Cerebellar nuclear complex (tissue), 1 donor: ENCODE data around the gene TVP23A.

Experiments
- DNase-seq, 2 experiments: peaks; one replicate each; lab custom pipeline; 2025; lab: John Stamatoyannopoulos, UW

The TVP23A gene

DNA sequence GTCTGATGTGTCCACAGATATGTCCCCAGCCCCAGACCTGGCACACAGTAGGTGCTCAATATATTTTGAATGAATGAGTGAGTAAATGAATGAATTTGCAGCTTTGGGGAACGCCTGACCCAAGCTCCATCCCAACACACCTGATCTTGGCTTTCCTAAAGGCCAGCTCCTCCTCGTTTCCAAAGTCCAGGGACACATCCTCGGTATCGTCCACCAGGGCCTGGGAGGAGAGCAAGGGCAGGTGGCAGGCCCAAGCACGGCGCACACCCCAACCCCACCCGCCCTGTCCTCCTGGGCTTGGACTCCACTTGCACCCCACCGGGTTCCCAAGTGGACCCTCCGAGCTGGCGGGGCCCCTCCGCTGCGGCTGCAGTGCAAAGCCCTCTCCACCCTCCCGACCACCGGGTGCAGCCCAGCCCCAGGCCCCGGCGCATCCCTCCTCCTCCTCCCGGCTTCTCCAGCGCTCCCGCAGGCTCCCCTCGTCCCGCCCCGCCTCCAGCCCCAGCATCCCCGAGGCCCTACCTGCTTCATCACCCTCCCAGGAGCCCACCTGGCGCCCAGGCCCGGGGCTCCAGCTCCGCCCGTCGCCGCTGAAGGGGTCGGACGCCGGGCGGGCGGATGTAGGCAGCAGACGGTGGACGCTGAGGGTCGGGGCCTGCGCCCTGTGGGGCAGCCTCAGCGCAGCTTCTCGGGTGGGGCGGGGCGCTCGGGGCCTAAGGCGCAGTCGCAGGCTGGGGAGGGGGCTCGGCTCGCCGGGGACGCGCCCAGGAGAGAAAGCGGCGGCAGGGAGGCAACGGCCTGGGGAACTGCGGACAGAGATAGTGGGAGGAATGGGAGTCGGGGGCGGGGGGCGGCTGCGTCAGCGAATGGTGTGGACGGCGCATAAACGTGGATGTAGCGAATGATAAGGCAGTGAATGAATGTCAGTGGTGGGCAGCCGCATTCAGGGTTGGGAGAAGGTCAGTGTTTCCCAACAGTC lies at the start of gene TVP23A:
TSS of gene TVP23A (minus strand) at position 832 of the 979 bp plus-strand sequence. CDS start at position 531, 301 bp downstream.
- DNase-seq, result no peak

DNA sequence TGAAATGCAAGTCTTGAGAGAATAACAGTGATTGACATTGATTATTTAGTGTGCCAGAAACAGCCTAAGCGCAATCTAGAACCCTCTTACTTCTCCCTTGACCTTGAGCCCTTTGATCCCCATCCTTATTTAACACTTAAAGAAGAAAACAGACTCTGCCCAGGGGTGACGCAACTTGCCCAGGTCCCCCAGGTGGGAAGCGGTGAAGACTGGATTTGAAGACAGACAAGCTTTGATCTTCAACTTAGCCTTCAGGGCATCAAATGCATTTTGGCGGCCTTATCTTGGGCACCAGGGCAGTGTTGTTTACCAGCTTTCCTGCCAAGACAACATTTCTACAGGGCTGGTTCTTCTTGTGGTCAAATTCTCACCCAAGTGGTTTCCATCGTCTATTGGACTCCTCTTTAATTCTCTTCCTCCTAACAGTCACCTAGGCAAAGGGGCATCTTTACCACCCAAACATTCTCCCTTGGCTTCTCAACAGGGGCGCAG lies 49.6 kb upstream of the TVP23A start:
- DNase-seq, result no peak

DNA sequence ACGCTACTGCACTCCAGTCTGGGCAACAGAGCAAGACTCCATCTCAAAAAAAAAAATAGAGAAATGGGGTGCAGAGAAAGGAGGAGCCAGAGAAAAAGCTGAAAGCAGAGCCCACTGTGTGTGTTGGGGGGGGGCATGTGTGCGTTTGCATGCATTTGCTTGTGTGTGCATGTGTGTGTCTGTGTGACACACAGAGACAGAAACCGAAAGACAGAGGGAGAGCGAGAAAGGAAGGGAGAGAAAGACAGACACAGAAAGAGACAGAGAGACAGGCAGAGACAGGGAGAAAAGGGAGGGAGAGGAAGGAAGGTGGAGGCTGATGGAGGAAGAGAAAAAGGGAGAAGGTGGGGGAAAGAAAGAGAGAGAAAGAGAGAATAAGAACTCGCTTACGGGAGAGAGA lies 48.6 kb upstream of the TVP23A start:
- no peak for DNase-seq

DNA sequence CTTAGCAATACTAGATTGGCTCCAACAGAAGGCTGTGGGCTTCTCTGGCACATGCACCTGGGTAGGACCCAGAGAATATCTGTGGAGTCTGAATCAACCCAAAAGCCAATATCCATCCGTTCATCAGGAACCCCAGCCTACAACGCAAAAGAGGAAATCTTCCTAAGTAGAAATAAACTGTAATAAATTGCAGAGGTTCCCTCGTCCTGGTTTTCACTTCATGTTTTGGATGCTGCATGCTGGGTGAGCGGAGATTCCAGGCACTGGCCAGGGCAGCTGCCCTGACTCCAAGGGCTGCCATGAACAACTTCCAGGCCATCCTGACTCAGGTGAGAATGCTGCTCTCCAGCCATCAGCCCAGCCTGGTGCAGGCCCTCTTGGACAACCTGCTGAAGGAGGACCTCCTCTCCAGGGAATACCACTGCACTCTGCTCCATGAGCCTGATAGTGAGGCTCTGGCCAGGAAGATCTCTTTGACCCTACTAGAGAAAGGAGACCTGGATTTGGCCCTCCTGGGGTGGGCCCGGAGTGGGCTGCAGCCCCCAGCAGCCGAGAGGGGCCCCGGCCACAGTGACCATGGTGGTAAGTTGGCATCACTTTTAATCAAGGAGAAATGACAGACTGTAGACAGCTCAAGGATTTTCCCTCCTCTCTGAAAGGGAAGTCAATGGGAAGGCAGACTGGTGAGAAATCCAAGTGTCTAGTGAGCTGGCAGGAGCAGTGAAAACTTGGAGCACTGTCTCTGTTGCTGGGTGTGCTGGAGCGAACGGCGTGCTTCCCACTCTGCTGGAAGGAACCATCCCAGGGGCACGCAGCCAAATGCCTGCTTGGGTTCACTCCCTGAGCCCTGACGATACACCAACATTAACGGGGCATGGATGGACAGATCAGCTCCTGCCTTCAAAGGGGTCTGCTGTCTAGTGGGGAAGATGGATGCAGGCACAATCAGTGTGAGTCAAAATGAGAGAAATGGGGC lies 47.7 kb upstream of the TVP23A start:
- DNase-seq, result no peak

DNA sequence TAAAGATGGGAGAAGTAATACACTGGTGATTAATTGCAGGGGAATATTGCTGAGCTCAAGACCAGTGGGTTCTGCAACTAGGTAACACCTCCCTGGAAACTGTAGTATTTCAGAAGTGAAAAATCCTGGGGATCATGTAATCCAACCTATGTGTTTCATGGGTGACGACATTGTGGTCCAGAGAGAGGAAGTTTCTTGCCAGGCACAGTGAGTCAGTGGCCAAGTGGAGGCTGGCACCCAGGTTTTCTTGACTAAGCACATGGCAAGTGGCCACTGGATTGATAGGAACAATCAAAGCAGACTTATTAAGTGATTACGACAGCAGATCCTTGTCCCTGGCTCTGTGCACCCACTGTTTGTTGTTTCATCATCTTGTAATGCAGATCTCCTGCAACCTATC lies 43.8 kb upstream of the TVP23A start:
- no peak for DNase-seq

DNA sequence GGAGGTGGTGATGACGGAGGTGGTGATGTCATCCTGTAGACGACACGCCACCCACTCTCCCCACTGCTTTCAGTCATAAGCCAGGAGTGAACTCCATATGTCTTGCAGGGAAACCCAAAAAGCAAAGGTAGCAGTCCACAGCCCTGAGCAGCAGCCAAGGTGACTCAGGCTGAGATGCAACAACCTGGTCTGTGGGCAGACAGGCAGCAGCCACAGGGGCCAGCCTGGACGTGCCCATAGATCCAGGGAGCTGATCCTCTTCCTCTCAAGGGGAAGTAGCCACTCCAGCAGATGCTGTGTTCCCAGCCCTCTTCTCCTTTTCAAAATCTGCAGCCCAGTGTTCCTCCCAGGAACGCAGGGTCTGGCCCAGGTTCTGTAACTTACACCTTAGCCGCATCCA lies 41.1 kb upstream of the TVP23A start:
- no peak for DNase-seq

DNA sequence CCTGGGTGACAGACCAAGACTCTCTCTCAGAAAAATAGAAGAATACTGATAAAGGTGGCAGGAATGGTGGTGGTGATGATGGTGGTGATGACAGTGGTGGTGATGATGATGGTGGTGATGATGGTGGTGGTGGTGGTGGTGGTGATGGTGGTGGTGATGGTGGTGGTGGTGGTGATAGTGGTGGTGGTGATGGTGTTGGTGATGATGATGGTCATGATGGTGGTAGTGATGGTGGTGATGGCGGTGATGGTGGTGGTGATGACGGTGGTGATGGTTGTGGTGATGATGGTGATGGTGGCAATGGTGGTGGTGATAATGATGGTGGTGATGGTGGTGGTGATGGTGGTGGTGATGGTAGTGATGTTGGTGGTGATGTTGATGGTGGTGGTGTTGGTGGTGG lies 40.4 kb upstream of the TVP23A start:
- DNase-seq, result no peak

DNA sequence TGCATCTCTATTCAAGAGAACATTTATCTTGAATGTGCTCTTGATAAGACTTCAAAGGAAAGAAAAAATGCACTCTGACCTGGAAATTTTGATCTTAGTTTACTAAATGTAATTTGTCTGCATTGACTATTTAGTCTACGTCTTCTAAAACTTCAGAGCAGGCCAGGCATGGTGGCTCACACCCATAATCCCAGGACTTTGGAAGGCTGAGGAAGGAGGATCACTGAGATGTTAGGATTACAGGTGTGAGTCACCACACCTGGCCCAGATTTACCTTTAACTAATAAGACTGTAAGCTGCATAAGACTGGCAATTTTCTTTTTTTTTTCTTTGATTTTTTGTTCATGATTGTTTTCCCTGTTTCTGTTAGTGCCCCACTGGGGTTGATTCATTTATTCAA lies 39.6 kb upstream of the TVP23A start:
- no peak for DNase-seq

DNA sequence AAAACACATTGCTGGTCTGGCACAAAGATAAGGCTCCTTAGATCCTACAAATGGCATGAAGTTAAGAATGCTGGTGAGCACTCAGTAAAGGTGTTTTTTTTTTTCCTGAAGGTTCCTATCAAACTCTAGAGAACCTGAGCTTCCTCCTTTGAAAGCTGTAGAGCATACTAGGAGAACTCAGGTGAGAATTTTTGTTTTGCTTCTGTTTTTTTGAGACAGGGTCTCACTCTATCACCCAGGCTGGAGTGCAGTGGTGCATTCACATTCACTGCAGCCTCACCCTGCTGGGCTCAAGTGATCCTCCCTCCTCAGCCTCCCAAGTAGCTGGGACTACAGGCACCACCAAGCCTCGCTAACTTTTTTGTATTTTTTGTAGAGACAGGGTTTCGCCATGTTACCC lies 37.4 kb upstream of the TVP23A start:
- no peak for DNase-seq

DNA sequence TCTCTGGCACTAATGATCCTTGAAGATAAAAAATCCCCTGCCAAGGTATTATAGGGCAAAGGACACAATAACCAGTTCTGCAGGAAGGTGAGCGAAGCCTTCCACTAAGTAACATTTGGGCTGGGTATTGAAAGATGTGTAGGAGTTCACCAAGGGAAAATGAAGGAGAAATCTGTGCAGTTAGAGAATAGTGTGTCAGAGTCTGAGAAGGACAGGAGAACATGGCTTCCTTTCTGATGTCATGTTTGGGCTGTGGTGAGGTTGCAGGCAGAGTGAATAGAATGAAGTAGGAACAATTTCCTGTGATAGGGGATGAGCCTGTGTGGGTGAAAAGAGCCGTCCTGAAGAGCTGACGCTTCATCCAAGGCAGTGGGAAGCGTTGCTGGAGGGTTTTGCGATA lies 34.4 kb upstream of the TVP23A start:
- DNase-seq, result no peak

DNA sequence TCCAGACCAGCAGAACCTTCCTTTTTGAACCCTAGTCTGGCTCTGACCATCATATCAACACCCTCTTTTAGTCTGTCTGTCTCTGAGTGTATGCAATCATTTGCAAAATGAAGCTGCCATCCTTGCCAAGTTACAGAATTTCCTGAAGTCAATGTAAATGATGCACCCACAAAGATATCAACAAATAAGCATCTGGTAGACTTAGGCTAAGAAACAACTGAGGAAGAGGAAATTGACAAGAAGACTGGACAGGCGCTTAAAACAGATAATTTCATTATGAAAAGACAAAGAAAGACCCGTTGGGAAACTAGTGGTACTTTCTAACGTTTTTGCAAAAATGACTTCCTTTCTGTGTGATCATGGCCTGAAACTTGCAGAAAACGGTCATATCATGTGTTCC lies 33.7 kb upstream of the TVP23A start:
- DNase-seq, result no peak

DNA sequence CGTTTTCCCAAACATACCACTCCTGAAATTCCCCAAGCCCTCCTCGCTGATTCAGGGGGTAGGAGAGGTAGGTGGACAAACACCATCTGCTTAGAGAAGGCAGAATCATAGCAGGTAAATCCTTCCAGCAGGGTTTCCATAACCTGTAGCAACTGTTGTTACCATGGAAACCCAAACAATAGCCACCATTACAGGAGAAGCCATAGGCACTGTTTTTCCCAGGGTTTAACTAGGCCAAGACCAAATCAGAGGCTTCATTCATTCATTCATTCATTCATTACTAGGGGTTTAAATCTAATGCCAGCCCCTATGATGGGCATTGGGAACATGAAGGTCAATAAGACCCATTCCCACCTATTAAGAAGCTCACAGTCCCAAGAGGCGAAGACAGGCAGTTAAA lies 32.9 kb upstream of the TVP23A start:
- DNase-seq, result no peak

DNA sequence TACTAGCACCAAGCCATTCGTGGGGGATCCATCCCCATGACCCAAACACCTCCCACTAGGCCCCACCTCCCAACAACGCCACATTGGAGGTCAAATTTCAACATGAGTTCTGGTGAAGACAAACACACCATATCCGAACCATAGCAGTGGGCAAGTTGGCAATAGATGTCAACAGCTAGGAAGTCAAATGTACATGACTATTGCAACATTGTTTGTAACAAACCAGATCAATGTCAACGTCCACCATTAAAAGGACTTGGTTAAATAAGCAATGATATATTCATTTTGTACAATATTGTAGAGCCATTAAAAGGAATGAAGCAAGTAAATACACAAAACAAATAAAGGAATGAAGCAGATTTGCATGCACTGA lies 31.9 kb upstream of the TVP23A start:
- DNase-seq, result no peak

DNA sequence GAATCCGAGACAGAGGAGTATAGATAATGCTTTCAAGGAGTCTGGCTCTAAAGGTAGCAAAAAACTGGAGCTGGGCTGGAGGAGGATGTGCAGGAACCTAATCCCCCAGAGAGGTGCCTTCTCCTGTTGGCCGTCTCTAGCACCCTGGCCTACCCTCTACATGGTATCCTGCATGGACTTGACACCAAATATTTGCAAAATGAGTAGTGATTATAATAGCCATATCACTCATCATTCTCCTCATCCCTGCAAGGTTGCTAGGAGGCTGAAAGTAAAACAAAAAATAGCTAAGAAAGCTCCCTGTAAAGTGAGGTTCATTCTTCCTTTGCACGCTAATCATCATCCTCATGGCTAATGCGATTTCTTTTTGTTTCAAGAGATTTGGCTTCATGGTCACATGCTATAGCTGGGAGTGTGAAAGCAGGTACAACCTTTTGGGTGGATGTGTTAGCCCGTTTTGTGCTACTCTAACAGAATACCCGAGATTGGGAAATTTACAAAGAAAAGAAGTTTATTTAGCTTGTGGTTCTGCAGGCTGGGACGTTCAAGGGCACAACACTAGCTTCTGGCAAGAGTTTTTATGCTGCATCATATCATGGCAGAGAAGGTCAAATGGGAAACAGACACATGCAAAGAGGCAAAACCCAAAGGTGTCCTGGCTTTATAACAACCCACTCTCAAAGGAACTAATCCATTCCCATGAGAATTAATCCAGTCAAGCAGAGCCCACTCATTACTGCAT lies 31.3 kb upstream of the TVP23A start:
- DNase-seq, result no peak

DNA sequence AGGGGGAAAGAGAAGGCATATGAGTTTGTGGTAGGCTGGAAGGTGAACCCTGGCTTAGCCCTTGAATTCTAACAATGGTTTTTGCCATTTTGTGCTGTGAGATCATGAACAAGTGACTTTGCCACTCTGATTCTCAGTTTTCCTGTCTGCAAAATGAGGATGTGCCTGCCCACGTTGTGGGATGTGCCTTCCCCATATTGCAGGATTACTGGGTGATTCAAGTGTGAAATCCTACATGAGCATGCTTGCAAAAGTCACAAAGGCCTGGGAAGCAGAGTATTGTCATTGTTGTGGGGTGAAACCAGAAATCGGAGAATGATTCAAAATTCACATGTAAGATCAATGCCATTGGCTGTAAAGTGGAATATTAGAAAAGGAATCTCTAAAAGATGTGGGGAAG lies 28.6 kb upstream of the TVP23A start:
- DNase-seq, result no peak

DNA sequence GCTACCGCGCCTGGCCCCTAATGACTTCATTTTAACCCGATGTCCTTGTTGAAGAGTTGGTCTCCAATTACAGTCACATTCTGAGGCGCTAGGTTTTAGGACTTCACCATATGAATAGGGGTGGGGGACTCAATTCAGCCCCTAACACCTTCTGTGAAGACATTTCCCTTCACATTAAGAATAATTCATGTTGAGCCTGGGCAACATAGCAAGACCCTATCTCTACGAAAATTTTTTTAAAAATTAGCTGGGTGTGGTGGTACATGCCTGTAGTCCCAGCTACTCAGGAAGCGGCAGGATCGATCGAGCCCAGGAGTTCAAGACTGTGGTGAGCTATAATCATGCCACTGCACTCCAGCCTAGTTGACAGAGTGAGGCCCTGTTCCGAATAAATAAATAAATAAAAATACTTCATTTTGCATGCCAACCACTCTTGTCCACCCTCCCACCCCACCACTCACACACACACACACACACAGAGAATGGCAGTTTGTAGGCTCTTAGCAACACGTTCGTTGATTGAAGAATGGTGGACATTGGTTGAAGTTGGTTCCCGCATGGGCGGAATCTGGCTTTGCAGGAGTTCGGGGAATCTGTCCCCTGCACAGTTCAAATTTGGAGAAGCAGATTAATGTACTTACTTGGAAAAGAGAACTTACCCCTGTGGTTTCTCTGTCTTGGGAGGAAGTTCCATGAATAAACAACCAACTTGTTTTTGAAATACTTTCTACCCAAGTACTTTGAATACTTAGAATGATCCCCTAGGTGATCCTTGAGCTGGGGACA lies 27.8 kb upstream of the TVP23A start:
- no peak for DNase-seq

DNA sequence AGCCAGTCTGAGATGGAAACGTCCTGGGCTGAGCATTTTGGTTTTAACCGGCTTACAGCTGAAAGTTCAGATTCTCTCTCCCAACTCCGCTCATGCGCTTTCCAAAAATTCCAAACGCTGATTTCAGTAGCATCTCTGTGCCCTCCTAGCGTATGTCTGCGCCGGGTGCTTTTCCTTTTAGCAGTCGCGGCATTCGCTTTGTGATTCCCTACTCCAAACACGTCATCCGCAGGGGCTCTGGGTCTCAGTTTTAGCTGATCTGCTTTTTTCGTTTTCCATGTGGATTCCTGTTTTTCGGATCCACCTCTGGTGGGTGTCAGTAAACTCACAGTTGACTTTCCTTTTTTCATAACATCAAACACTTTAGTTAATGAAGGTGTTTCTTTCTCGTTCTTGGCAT lies 22.1 kb upstream of the TVP23A start:
- no peak for DNase-seq

DNA sequence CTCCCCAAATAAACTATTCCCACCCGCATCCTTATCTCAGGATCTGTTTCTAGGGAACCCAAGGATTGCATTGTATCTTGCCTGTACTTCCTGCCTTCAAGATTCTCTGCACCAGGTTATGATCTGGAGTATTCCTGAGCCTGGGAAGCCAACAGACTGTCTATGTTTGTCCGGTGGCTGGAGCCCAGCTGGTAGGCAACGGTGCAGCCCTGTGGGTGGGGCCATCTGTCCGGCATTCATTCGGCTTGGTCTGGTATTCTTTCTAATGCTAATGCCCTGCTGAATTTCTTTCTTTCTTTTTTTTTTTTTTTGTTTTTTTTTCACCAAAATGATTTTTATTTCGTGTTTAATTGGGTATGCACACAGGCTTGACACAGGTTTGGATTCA lies 20.7 kb upstream of the TVP23A start:
- peak; percentile 15 to 45 for DNase-seq

DNA sequence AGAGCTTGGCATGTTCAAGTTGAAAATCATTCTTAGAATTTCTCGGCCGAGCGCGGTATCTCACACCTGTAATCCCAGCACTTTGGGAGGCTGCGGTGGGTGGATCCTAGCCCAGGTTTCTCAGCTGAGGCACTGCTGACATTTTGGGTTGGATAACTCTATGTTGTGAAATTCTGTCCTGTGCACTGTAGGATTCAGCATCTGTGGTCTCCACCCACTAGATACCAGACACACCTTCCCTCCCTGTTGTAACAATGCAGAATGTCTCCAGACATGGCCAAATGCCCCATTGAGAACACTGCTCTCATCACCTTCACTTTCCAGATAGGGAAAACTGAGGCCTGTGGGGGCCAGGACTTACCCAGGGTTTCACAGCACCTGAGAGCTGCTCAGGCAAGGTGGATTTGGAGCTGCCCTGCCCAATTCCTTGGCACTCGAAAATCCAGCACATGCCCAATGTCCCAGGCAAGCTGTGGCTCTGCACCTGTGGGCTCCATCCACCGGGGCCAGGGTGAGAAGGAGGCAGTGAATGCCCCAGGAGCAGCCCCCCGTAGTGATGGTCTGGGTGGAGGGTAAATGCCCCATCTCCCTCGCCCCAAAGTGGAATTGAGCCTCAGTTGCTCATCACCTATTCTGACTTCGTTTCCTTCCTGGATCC lies 20.2 kb upstream of the TVP23A start:
- no peak for DNase-seq

DNA sequence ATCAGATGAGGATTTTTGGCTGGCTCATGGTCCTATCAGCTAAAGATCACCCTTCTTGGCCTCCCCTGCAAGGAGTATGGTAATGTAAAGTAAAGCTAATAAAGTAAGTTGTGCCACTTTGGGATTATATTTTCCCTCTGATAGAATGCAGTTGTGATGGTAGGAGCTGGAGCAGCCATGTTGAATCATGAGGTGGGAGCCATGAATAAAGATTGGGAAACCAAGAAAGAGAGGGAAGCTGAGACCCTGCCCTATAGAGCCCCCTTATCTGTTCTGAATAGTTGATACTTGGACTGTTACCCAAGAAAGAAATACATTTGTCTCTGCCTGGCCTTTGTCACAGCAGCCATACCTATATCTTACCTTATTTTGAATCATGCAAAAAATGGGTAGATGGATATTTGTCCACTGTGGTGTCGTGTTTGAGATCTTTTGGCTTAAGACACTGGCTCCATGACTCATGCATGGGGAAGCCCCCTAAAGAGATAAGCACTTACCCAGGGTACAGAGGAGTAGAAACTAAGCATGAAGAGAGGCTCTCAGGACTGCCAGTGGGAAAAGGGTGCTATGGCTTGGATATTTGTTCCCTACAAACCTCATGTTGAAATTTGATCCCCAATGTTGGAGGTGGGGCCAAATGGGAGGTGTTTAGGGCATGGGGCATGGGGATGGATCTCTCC lies 17.7 kb upstream of the TVP23A start:
- DNase-seq, result no peak
